K562 (cell line): ENCODE data around the gene SEC61G. TPM values are rescaled to one million over a fixed set of nuclear protein-coding genes. Genes with fewer than 3 reads are reported as not detected.

Source experiments
- ATAC-seq: fragments of 200-7000 bp; cut with Tn5 transposase; 3 replicates; pipeline ENCODE4 v1.9.1; 2020; ENCODE audit warnings: moderate library complexity
- BruUV-seq: library from RNA; stranded (reverse); fragments of 400-500 nt; replicated peaks from 2 replicates; lab custom pipeline; 2021; lab: Mats Ljungman, UMichigan
- CTCF ChIA-PET: fragments of 300-600 bp; formaldehyde crosslinking; extraction: SDS; loops from one replicate; lab custom pipeline; 2021; ENCODE audit warnings: low intra/inter-chr PET ratio; lab: Yijun Ruan, JAX
- POLR2A ChIA-PET: fragments of 300-600, 350-650 bp; sonication (Branson Sonifier 250); formaldehyde crosslinking; extraction: SDS; loops from one replicate; lab custom pipeline; 2021; ENCODE audit warnings: antibody characterized with exemption, inconsistent platforms; lab: Yijun Ruan, JAX
- DNase-seq, 4 experiments: peaks; one replicate each; pipeline versions ENCODE4 v3.0.0 to v3.0.0-alpha.2; 2011 to 2018; ENCODE audit warnings: low spot score in 3 of 4, mixed read lengths in 3 of 4; ENCODE audit errors: extremely low read depth in 1 of 4
- FAIRE-seq: peaks from 2 replicates; lab custom pipeline; 2011; peaks lifted over from hg19 to GRCh38; lab: Jason Lieb, UNC
- H2AFZ ChIP-seq: 2 replicates; pipeline ENCODE4 v1.6.0; 2011; ENCODE audit warnings: low read depth, low read length, control low read depth, inconsistent platforms
- H3K27ac ChIP-seq: fragments of 200-600 bp; 3 replicates; pipeline ENCODE4 v1.8.0; 2011; ENCODE audit warnings: low read depth, mild to moderate bottlenecking, control low read depth, inconsistent platforms, low read length, moderate library complexity, mixed read lengths; ENCODE audit errors: extremely low read depth
- H3K27me3 ChIP-seq, 2 experiments: fragments of 300-600 bp in 1 of 2; 2 replicates in 1 of 2; 3 replicates in 1 of 2; pipeline versions ENCODE4 v1.6.0 to v1.8.0; 2011; ENCODE audit warnings: inconsistent platforms in 2 of 2, low read length in 2 of 2, mild to moderate bottlenecking in 1 of 2, mixed read lengths in 1 of 2, moderate library complexity in 1 of 2; ENCODE audit not compliant: control insufficient read depth in 2 of 2, insufficient read depth in 2 of 2
- H3K36me3 ChIP-seq: fragments of 300-600 bp; 3 replicates; pipeline ENCODE4 v1.8.0; 2011; ENCODE audit warnings: mild to moderate bottlenecking, low read length, inconsistent platforms; ENCODE audit not compliant: control insufficient read depth, insufficient read depth
- H3K4me1 ChIP-seq, 2 experiments: fragments of 200-600 bp in 1 of 2; replicated peaks in 1 of 2; 2 replicates in 1 of 2; 3 replicates in 1 of 2; pipeline versions ENCODE4 v1.5.1 to v1.8.0; 2011; ENCODE audit warnings: inconsistent platforms in 2 of 2, low read length in 2 of 2, mild to moderate bottlenecking in 1 of 2, mixed read lengths in 1 of 2, moderate library complexity in 1 of 2; ENCODE audit not compliant: control insufficient read depth in 2 of 2, insufficient read depth in 2 of 2
- H3K4me2 ChIP-seq: 2 replicates; pipeline ENCODE4 v1.6.1; 2011; ENCODE audit warnings: low read length, control low read depth, inconsistent platforms, mixed read lengths; ENCODE audit not compliant: insufficient read depth
- H3K4me3 ChIP-seq: fragments of 200-600 bp; sonication (generic), shearing (Covaris generic); 2 replicates; pipeline ENCODE4 v1.5.1; 2016; ENCODE audit warnings: control low read depth, inconsistent platforms
- H3K79me2 ChIP-seq: fragments of 200-600 bp; 3 replicates; pipeline ENCODE4 v1.8.0; 2011; ENCODE audit warnings: low read length, inconsistent platforms; ENCODE audit not compliant: control insufficient read depth, insufficient read depth
- H3K9ac ChIP-seq, 2 experiments: 2 replicates each; pipeline versions ENCODE4 v1.6.0 to v1.6.1; 2011; ENCODE audit warnings: low read depth in 2 of 2, low read length in 2 of 2, control low read depth in 1 of 2, inconsistent platforms in 1 of 2, mild to moderate bottlenecking in 1 of 2, mixed read lengths in 1 of 2; ENCODE audit not compliant: insufficient read depth in 1 of 2
- H3K9me1 ChIP-seq: one replicate; pipeline ENCODE4 v1.6.0; 2011; ENCODE audit warnings: inconsistent platforms, mild to moderate bottlenecking, low read length, moderate library complexity; ENCODE audit not compliant: control insufficient read depth, insufficient read depth
- H3K9me3 ChIP-seq: replicated peaks from 2 replicates; pipeline ENCODE4 v1.5.1; 2011; ENCODE audit warnings: low read depth, low read length, inconsistent platforms; ENCODE audit not compliant: control insufficient read depth, insufficient read depth
- H4K20me1 ChIP-seq: replicated peaks from 2 replicates; pipeline ENCODE4 v1.6.1; 2011; ENCODE audit warnings: low read length, inconsistent platforms, mixed read lengths; ENCODE audit not compliant: control insufficient read depth, insufficient read depth
- ATF7 ChIP-seq: fragments of 450-650 bp; IDR thresholded peaks from 2 replicates; pipeline ENCODE4 v1.7.1; 2014; ENCODE audit warnings: mild to moderate bottlenecking, moderate library complexity
- FOXA1 ChIP-seq: fragments of 450-650 bp; IDR thresholded peaks from 2 replicates; pipeline ENCODE4 v1.6.1; 2016; ENCODE audit warnings: mild to moderate bottlenecking, borderline replicate concordance
- FOXP1 ChIP-seq: sonication (generic); formaldehyde crosslinking; IDR thresholded peaks from 2 replicates; pipeline ENCODE4 v1.8.0; 2022; ENCODE audit warnings: mild to moderate bottlenecking, missing genetic modification reagents
- KDM2B ChIP-seq: fragments of 250-450 bp; sonication (Bioruptor Pico); IDR thresholded peaks from 2 replicates; pipeline ENCODE4 v1.8.0; 2021; ENCODE audit warnings: mild to moderate bottlenecking, moderate library complexity
- MTA1 ChIP-seq: fragments of 450-650 bp; IDR thresholded peaks from 2 replicates; pipeline ENCODE4 v1.6.1; 2017; ENCODE audit warnings: borderline replicate concordance
- NCOA6 ChIP-seq: fragments of 450-650 bp; IDR thresholded peaks from 2 replicates; pipeline ENCODE4 v1.6.1; 2017; ENCODE audit warnings: mild to moderate bottlenecking
- RBM39 ChIP-seq: fragments of 200-400 bp; formaldehyde crosslinking; optimal IDR thresholded peaks from 2 replicates; pipeline ENCODE3; 2018; ENCODE audit warnings: low read depth, low read length
- RNF2 ChIP-seq: sonication (generic); IDR thresholded peaks from 2 replicates; pipeline ENCODE4 v1.6.1; 2016
- SMAD3 ChIP-seq: fragments of 450-650 bp; formaldehyde crosslinking; conservative IDR thresholded peaks from 2 replicates; pipeline ENCODE4 v1.4.0; 2020; ENCODE audit warnings: mild to moderate bottlenecking
- SMAD4 ChIP-seq: fragments of 250-450 bp; sonication (Bioruptor Pico); conservative IDR thresholded peaks from 2 replicates; pipeline ENCODE4 v1.8.0; 2021; ENCODE audit warnings: inconsistent platforms, mild to moderate bottlenecking, moderate library complexity
- TAF1 ChIP-seq: IDR thresholded peaks from 2 replicates; pipeline ENCODE4 v1.6.1; 2011; ENCODE audit warnings: mild to moderate bottlenecking, low read length, moderate library complexity; ENCODE audit not compliant: insufficient read depth, control insufficient read depth, severe bottlenecking; ENCODE audit errors: extremely low read depth
- TEAD2 ChIP-seq: fragments of 450-650 bp; IDR thresholded peaks from 2 replicates; pipeline ENCODE4 v1.6.1; 2016; ENCODE audit warnings: missing genetic modification characterization, control low read depth, missing compliant biosample characterization
- ZNF134 ChIP-seq: fragments of 250-450 bp; sonication (Bioruptor Pico); conservative IDR thresholded peaks from 2 replicates; pipeline ENCODE4 v1.4.0; 2020
- ZNF780A ChIP-seq: fragments of 250-450 bp; sonication (Bioruptor Pico); IDR thresholded peaks from 2 replicates; pipeline ENCODE4 v1.5.0; 2021; ENCODE audit warnings: mild to moderate bottlenecking
- WGBS: fragments of 100-300 bp; shearing (Covaris generic); methylation state at CpG from one replicate; pipeline ENCODE4 v1.1.6; 2016; ENCODE audit warnings: low coverage, mixed read lengths; ENCODE audit not compliant: insufficient coverage; ENCODE audit errors: missing lambda C conversion rate; 5-methylcytosine and 5-hydroxymethylcytosine counted together
- in situ Hi-C: fragments of 300-500 bp; cut with MboI; formaldehyde crosslinking; loops from 4 replicates; pipeline ENCODE4 v1.15.0; 2018; ENCODE audit warnings: inconsistent platforms, mixed read lengths
- intact Hi-C: fragments of 100-400 bp; cut with micrococcal nuclease; formaldehyde crosslinking; loops from 2 replicates; pipeline ENCODE4 v1.14.2; 2022
- polyA plus RNA-seq, 8 experiments: library from polyadenylated mRNA; depleted of rRNA in 4 of 8; stranded (reverse) in 5 of 8; unstranded in 3 of 8; fragments of >200 nt; fragmentation: Nextera tagmentation in 2 of 8; fragmentation: Illumina TruSeq in 1 of 8; extraction: Ambion mirVana in 2 of 8; extraction: Trizol in 1 of 8; gene quantifications; 2 replicates each; pipeline versions ENCODE4 v1.2.1 to v1.2.3, GENCODE V29; 2011 to 2014; ENCODE audit warnings: inconsistent platforms in 1 of 8, missing spikeins in 1 of 8
- total RNA-seq, 7 experiments: library from RNA; depleted of rRNA in 6 of 7; stranded (reverse); fragments of >200 nt in 6 of 7; fragmentation: Illumina TruSeq in 2 of 7; extraction: Trizol in 2 of 7; gene quantifications; 2 replicates each; pipeline versions ENCODE4 v1.2.1 to v1.2.3, GENCODE V29; 2011 to 2021; ENCODE audit warnings: low replicate concordance in 1 of 7
- TF ChIP-seq, protein P1 (sequence below): fragments of 450-650 bp; IDR thresholded peaks from 2 replicates; pipeline ENCODE4 v1.7.1; 2018; ENCODE audit warnings: mild to moderate bottlenecking, low read depth; ENCODE audit not compliant: partially characterized antibody

Gene SEC61G
- total and polyA plus RNA-seq, 9 of the 15 experiments (the other 6 are each of a cell fraction or from before 2014, with no cell fraction given) = 138 to 565 (median 223) TPM

DNA sequence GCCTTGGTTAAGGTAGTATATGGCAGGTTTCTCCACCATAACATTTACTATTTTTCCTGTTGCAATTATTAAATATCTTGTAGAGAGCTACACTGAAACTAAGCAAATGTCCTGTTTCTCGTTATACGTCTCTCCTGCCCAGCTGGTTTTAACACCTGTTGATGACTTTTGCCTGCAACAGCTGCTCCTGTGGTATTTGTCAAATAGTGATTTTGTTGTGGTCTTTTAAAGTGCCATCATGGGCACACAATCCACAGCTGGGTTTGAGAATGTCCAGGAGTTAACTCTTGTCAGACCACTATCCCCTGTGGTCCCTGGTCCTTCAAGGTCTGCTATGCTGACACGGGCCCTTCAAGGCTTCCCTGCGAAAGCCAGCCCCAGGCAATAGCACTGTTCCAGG lies 24.9 kb upstream of the SEC61G start:
- POLR2A ChIA-PET = no interaction called here
- H3K4me1 ChIP-seq = no peaks in the 10 kb centered on the region
- no peak for TF ChIP-seq FOXP1 (CRISPR knock-in tag)
- TF ChIP-seq ZNF134 (CRISPR knock-in tag) = no peak
- TF ChIP-seq SMAD4 (CRISPR knock-in tag) = no peak
- no peak for TF ChIP-seq KDM2B
- no peak for TF ChIP-seq SMAD3
- no peak for TF ChIP-seq TAF1
- TF ChIP-seq ZNF780A (CRISPR knock-in tag) = no peak
- no peak for TF ChIP-seq TEAD2 (tag)
- TF ChIP-seq MTA1 = no peak
- no peak for TF ChIP-seq RNF2
- no peak for TF ChIP-seq ATF7
- no peak for TF ChIP-seq FOXA1
- TF ChIP-seq, protein P1, sequence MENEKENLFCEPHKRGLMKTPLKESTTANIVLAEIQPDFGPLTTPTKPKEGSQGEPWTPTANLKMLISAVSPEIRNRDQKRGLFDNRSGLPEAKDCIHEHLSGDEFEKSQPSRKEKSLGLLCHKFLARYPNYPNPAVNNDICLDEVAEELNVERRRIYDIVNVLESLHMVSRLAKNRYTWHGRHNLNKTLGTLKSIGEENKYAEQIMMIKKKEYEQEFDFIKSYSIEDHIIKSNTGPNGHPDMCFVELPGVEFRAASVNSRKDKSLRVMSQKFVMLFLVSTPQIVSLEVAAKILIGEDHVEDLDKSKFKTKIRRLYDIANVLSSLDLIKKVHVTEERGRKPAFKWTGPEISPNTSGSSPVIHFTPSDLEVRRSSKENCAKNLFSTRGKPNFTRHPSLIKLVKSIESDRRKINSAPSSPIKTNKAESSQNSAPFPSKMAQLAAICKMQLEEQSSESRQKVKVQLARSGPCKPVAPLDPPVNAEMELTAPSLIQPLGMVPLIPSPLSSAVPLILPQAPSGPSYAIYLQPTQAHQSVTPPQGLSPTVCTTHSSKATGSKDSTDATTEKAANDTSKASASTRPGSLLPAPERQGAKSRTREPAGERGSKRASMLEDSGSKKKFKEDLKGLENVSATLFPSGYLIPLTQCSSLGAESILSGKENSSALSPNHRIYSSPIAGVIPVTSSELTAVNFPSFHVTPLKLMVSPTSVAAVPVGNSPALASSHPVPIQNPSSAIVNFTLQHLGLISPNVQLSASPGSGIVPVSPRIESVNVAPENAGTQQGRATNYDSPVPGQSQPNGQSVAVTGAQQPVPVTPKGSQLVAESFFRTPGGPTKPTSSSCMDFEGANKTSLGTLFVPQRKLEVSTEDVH = no peak
- no peak for TF ChIP-seq RBM39
- no peak for TF ChIP-seq NCOA6
- TF ChIP-seq, all 486 proteins: peak for 0
- no peak overlapping the region for H3K4me2 ChIP-seq
- BruUV-seq = no TSS peak
- no peak for ATAC-seq
- no peaks in the 10 kb centered on the region for H4K20me1 ChIP-seq
- CTCF ChIA-PET = no interaction called here
- H3K9me3 ChIP-seq = no peaks in the 10 kb centered on the region
- intact Hi-C loops (no loop called here), in situ Hi-C loops (no loop called here)
- no peak overlapping the region for H3K4me3 ChIP-seq
- FAIRE-seq = no peak
- H3K9ac ChIP-seq = no peak overlapping the region
- no peak for DNase-seq
- H3K27ac ChIP-seq = no peak overlapping the region
- no peaks in the 10 kb centered on the region for H3K79me2 ChIP-seq
- no peak overlapping the region for H2AFZ ChIP-seq
- no peaks in the 10 kb centered on the region for H3K36me3 ChIP-seq
- H3K9me1 ChIP-seq = no peaks in the 10 kb centered on the region
- H3K27me3 ChIP-seq = peaks cover 6 to 32% of the 10 kb centered on the region in 2 experiments; a peak in 4 of 5 replicates
- WGBS = 7% methylated on average over 4 of the region's 4 CpGs
